ENCODE data around the gene CHST12. TPM values are rescaled to one million over a fixed set of nuclear protein-coding genes. Genes with fewer than 3 reads are reported as not detected.
"Not testable (repeated sequence)": the region's sequence is repeated elsewhere in the genome, so short reads cannot be mapped to it uniquely, and the experiment has no call there.

Gene CHST12
- total RNA-seq, 1 experiment from 2014 or later = 19.3 TPM

DNA sequence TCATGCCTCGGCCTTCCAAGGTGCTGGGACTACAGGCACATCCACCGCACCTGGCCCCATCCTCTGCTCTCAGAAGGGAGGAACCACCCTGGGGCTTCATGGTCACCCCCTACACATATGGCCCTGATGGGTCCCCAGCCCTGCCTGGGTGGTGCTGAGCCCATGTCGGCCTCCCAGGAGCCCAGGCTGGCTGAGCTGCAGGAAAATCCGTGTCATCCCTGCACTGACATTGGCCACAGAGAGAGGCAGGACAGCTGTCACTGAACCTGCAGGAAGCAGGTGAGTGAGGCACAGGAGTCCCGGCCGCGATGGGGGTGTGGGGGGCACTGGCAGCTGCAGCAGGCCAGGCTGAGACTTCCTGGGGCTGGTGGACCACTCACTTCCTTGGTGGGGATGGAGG, 64.8 kb downstream of the CHST12 start:
- H3K4me1 ChIP-seq (ENCODE audit: insufficient read depth, low read length) = peaks cover 7% of the 10 kb centered on the region
- no peak overlapping the region for H3K4ac ChIP-seq (ENCODE audit: low read depth, low read length)
- no peak overlapping the region; the same call in 1 of the 2 replicates for H3K14ac ChIP-seq (ENCODE audit: insufficient read depth, low read length)
- no peak overlapping the region for H3K9ac ChIP-seq (ENCODE audit: extremely low read depth, insufficient read length, low read length)
- Mint-ChIP-seq H3K27ac (no peak overlapping the region), H3K9me3 (peaks cover 3% of the 10 kb centered on the region in 2 experiments; a peak in 4 of 5 replicates), H3K4me1 (peaks cover 19 to 31% of the 10 kb centered on the region in 2 experiments), H3K4me3 (no peak overlapping the region), H3K36me3 (ENCODE audit: insufficient read depth in 1 of 3, low read depth in 3 of 3) (peaks cover 0 to 7% (median 0%) of the 10 kb centered on the region in 3 experiments; a peak in 3 of 7 replicates), H3K27me3 (ENCODE audit: low read depth) (no peaks in the 10 kb centered on the region)
- H3K4me2 ChIP-seq (ENCODE audit: insufficient read depth, insufficient read length, low read length) = no peak overlapping the region
- H3K79me2 ChIP-seq (ENCODE audit: insufficient read depth, low read length) = no peaks in the 10 kb centered on the region
- no peaks in the 10 kb centered on the region for H3K23me2 ChIP-seq (ENCODE audit: insufficient read length, low read depth, low read length, poor library complexity, severe bottlenecking)
- no peak overlapping the region for H4K8ac ChIP-seq (replicated peaks; ENCODE audit: insufficient read length, low read depth, low read length)
- no peak overlapping the region for H3K23ac ChIP-seq (ENCODE audit: insufficient read length, low read depth, low read length)
- H2BK12ac ChIP-seq (ENCODE audit: insufficient read length, low read depth, low read length) = no peak overlapping the region
- no CpG with 5 or more reads among the region's 7 CpGs for WGBS (ENCODE audit: extremely low coverage, insufficient read length, low lambda C conversion rate)
- H2BK120ac ChIP-seq (ENCODE audit: low read depth, low read length, poor library complexity, severe bottlenecking) = no peak overlapping the region
- DNase-seq = no peak
- H3K27ac ChIP-seq (ENCODE audit: insufficient read length, low read depth, low read length) = no peak overlapping the region
- H4K20me1 ChIP-seq (ENCODE audit: control insufficient read depth, insufficient read depth, insufficient read length) = no peaks in the 10 kb centered on the region
- no peaks in the 10 kb centered on the region for H3K79me1 ChIP-seq (ENCODE audit: insufficient read depth, low read depth, low read length, poor library complexity, severe bottlenecking)
- TF ChIP-seq, protein P1, sequence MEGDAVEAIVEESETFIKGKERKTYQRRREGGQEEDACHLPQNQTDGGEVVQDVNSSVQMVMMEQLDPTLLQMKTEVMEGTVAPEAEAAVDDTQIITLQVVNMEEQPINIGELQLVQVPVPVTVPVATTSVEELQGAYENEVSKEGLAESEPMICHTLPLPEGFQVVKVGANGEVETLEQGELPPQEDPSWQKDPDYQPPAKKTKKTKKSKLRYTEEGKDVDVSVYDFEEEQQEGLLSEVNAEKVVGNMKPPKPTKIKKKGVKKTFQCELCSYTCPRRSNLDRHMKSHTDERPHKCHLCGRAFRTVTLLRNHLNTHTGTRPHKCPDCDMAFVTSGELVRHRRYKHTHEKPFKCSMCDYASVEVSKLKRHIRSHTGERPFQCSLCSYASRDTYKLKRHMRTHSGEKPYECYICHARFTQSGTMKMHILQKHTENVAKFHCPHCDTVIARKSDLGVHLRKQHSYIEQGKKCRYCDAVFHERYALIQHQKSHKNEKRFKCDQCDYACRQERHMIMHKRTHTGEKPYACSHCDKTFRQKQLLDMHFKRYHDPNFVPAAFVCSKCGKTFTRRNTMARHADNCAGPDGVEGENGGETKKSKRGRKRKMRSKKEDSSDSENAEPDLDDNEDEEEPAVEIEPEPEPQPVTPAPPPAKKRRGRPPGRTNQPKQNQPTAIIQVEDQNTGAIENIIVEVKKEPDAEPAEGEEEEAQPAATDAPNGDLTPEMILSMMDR (conservative IDR thresholded peaks at IDR 0.05) = no peak
- no peak overlapping the region for H4K91ac ChIP-seq (ENCODE audit: insufficient read length, low read depth, low read length)
- H3T11ph ChIP-seq (ENCODE audit: low read length) = no peak overlapping the region
- no peak overlapping the region for H2AFZ ChIP-seq (ENCODE audit: low read length)
- no peak overlapping the region for H4K5ac ChIP-seq (ENCODE audit: insufficient read length, low read depth, low read length)
- no peaks in the 10 kb centered on the region for H3K9me3 ChIP-seq (ENCODE audit: control insufficient read depth, low read depth, low read length)
- no peaks in the 10 kb centered on the region for H3K27me3 ChIP-seq (ENCODE audit: insufficient read depth, low read length)
- H2BK15ac ChIP-seq (ENCODE audit: low read depth, low read length) = no peak overlapping the region
- no peak overlapping the region for H2BK5ac ChIP-seq (ENCODE audit: insufficient read length, low read length)
- no peak overlapping the region for H3K56ac ChIP-seq (ENCODE audit: insufficient read length, low read depth, low read length)
- H2AK5ac ChIP-seq (ENCODE audit: insufficient read length, low read length) = no peak overlapping the region
- no peak overlapping the region for H2BK20ac ChIP-seq (ENCODE audit: low read depth, low read length, poor library complexity, severe bottlenecking)
- no peak overlapping the region for H3K18ac ChIP-seq (ENCODE audit: insufficient read length, low read depth, low read length)

DNA sequence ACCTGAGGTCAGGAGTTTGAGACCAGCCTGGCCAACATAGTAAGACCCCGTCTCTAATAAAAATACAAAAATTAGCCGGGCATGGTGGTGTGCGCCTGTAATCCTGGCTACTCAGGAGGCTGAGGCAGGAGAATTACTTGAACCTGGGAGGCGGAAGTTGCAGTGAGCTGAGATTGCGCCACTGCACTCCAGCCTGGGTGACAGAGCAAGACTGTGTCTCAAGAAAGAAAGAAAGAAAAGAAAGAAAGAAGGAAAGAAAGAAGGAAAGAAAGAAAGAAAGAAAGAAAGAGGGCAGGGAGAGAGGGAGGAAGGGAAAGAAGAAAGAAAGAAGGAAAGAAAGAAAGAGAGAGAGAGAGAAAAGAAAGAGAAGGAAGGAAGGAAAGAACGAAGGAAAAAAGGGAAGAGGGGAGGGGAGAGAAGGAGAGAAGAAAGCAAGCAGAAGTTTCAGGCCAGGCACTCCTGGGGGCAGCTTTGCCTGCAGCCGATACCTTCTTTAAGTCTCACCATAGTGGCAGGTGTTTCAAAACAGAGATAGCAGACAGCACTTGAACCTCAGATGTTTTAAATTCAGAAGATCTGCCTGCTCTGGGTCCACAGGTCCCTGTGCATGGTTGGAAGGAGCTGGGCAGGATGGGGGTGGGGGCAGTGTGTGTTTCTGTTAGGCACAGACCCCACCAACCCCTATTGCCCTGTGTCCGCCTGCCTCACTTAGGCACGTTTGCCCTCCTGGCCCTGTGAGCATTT, 66.2 kb downstream of the CHST12 start:
- not testable (repeated sequence) for H3K36me3 Mint-ChIP-seq (ENCODE audit: insufficient read depth in 1 of 3, low read depth in 3 of 3); H3K27ac ChIP-seq (ENCODE audit: insufficient read length, low read depth, low read length); H3K27me3 Mint-ChIP-seq (ENCODE audit: low read depth); H3K18ac ChIP-seq (ENCODE audit: insufficient read length, low read depth, low read length); H2AK5ac ChIP-seq (ENCODE audit: insufficient read length, low read length); H4K91ac ChIP-seq (ENCODE audit: insufficient read length, low read depth, low read length); H3K27me3 ChIP-seq (ENCODE audit: insufficient read depth, low read length); H3K79me2 ChIP-seq (ENCODE audit: insufficient read depth, low read length); H2BK15ac ChIP-seq (ENCODE audit: low read depth, low read length); H4K5ac ChIP-seq (ENCODE audit: insufficient read length, low read depth, low read length); H2BK5ac ChIP-seq (ENCODE audit: insufficient read length, low read length); H3K23me2 ChIP-seq (ENCODE audit: insufficient read length, low read depth, low read length, poor library complexity, severe bottlenecking); H3K79me1 ChIP-seq (ENCODE audit: insufficient read depth, low read depth, low read length, poor library complexity, severe bottlenecking); H3K4ac ChIP-seq (ENCODE audit: low read depth, low read length); H3K4me3 Mint-ChIP-seq; H2BK20ac ChIP-seq (ENCODE audit: low read depth, low read length, poor library complexity, severe bottlenecking); H3K56ac ChIP-seq (ENCODE audit: insufficient read length, low read depth, low read length); H3K4me1 ChIP-seq (ENCODE audit: insufficient read depth, low read length); H3K23ac ChIP-seq (ENCODE audit: insufficient read length, low read depth, low read length); H2BK12ac ChIP-seq (ENCODE audit: insufficient read length, low read depth, low read length); H2BK120ac ChIP-seq (ENCODE audit: low read depth, low read length, poor library complexity, severe bottlenecking); H4K8ac ChIP-seq (replicated peaks; ENCODE audit: insufficient read length, low read depth, low read length); DNase-seq; H3K9me3 Mint-ChIP-seq; H3K14ac ChIP-seq (ENCODE audit: insufficient read depth, low read length); H4K20me1 ChIP-seq (ENCODE audit: control insufficient read depth, insufficient read depth, insufficient read length); H3K4me2 ChIP-seq (ENCODE audit: insufficient read depth, insufficient read length, low read length); H3K9me3 ChIP-seq (ENCODE audit: control insufficient read depth, low read depth, low read length); H3K9ac ChIP-seq (ENCODE audit: extremely low read depth, insufficient read length, low read length); H2AFZ ChIP-seq (ENCODE audit: low read length); H3T11ph ChIP-seq (ENCODE audit: low read length)
- H3K27ac Mint-ChIP-seq = peak overlapping the region in 2 of 3 experiments; percentile 37 to 63; a peak in 4 of 7 replicates
- peaks cover 21 to 39% of the 10 kb centered on the region in 2 experiments for H3K4me1 Mint-ChIP-seq
- no CpG with 5 or more reads among the region's 9 CpGs for WGBS (ENCODE audit: extremely low coverage, insufficient read length, low lambda C conversion rate)

Measured in H9 (cell line).